ENCODE data around the gene FOSL1. TPM values are rescaled to one million over a fixed set of nuclear protein-coding genes. Genes with fewer than 3 reads are reported as not detected.

Gene FOSL1
- total and polyA plus RNA-seq, 2 of the 13 experiments (the other 11 are each of a cell fraction or from before 2014, with no cell fraction given) = 4.0 to 4.1 TPM

DNA sequence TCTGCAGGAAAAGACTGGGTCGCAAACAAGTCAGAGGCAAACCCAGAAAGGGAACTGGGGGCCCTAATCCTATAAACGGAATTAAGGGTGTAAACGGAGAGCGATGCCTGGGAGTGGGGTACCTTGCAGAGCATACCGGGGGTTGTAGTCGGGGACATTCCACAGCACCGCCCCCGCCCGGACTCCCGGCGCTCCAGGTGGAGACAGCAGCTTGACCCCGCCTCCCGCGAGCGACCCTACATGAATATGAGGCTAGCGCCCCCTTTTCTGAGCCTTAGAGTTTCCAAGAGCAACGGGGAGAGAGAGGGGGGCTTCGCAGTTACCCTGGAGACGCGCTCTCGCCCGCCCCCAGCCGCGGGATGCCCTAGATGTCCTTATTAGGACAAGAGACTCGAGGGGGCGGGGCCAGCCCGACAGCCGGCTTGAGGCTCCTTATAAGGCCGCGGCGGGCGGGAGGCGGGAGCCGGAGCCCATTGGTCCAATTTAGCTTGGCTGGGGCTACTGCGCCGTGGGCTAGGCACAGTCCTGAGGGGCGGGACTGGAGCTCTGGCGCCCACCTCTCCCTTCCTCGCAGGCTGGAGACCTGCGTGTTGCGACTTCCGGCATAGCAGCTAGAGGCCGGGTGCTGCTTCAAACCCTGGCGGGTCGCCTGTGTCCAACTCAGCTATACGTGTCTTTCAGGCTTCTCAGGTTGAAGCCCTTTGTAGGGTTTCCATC is 40.9 kb downstream of the FOSL1 start (continued):
- TF ChIP-seq ZBTB4 (CRISPR knock-in tag; IDR thresholded peaks at IDR 0.05; ENCODE audit: borderline replicate concordance) (no peak), ZNF251 (CRISPR knock-in tag; IDR thresholded peaks at IDR 0.05) (no peak), ARNT2 (CRISPR knock-in tag; IDR thresholded peaks at IDR 0.05; ENCODE audit: low read depth) (no peak), SOX13 (IDR thresholded peaks at IDR 0.05) (no peak), SOX13 (CRISPR knock-in tag; conservative IDR thresholded peaks at IDR 0.05 in 1 of 2, IDR thresholded peaks at IDR 0.05 in 1 of 2) (peak in 1 of 2 experiments; percentile 12; a peak in 1 of 4 replicates), ZNF713 (CRISPR knock-in tag; IDR thresholded peaks at IDR 0.05) (no peak), ZNF225 (CRISPR knock-in tag; IDR thresholded peaks at IDR 0.05) (no peak), MBD4 (IDR thresholded peaks at IDR 0.05; ENCODE audit: borderline replicate concordance, low read length) (no peak), FOXA3 (CRISPR knock-in tag; IDR thresholded peaks at IDR 0.05) (no peak), PHF20 (CRISPR knock-in tag; IDR thresholded peaks at IDR 0.05) (no peak), ZNF883 (CRISPR knock-in tag; IDR thresholded peaks at IDR 0.05; ENCODE audit: not compliant biosample characterization) (no peak), PREB (CRISPR knock-in tag; IDR thresholded peaks at IDR 0.05) (no peak), ZNF343 (CRISPR knock-in tag; IDR thresholded peaks at IDR 0.05) (no peak), KLF16 (CRISPR knock-in tag; IDR thresholded peaks at IDR 0.05) (no peak; a peak in 2 of 4 replicates), NCOR1 (IDR thresholded peaks at IDR 0.05; ENCODE audit: borderline replicate concordance, low read length) (peak; percentile 39; the same call in 1 of the 2 replicates), ISL2 (CRISPR knock-in tag; IDR thresholded peaks at IDR 0.05) (no peak; the same call in 1 of the 2 replicates)
- TF ChIP-seq, protein P1, sequence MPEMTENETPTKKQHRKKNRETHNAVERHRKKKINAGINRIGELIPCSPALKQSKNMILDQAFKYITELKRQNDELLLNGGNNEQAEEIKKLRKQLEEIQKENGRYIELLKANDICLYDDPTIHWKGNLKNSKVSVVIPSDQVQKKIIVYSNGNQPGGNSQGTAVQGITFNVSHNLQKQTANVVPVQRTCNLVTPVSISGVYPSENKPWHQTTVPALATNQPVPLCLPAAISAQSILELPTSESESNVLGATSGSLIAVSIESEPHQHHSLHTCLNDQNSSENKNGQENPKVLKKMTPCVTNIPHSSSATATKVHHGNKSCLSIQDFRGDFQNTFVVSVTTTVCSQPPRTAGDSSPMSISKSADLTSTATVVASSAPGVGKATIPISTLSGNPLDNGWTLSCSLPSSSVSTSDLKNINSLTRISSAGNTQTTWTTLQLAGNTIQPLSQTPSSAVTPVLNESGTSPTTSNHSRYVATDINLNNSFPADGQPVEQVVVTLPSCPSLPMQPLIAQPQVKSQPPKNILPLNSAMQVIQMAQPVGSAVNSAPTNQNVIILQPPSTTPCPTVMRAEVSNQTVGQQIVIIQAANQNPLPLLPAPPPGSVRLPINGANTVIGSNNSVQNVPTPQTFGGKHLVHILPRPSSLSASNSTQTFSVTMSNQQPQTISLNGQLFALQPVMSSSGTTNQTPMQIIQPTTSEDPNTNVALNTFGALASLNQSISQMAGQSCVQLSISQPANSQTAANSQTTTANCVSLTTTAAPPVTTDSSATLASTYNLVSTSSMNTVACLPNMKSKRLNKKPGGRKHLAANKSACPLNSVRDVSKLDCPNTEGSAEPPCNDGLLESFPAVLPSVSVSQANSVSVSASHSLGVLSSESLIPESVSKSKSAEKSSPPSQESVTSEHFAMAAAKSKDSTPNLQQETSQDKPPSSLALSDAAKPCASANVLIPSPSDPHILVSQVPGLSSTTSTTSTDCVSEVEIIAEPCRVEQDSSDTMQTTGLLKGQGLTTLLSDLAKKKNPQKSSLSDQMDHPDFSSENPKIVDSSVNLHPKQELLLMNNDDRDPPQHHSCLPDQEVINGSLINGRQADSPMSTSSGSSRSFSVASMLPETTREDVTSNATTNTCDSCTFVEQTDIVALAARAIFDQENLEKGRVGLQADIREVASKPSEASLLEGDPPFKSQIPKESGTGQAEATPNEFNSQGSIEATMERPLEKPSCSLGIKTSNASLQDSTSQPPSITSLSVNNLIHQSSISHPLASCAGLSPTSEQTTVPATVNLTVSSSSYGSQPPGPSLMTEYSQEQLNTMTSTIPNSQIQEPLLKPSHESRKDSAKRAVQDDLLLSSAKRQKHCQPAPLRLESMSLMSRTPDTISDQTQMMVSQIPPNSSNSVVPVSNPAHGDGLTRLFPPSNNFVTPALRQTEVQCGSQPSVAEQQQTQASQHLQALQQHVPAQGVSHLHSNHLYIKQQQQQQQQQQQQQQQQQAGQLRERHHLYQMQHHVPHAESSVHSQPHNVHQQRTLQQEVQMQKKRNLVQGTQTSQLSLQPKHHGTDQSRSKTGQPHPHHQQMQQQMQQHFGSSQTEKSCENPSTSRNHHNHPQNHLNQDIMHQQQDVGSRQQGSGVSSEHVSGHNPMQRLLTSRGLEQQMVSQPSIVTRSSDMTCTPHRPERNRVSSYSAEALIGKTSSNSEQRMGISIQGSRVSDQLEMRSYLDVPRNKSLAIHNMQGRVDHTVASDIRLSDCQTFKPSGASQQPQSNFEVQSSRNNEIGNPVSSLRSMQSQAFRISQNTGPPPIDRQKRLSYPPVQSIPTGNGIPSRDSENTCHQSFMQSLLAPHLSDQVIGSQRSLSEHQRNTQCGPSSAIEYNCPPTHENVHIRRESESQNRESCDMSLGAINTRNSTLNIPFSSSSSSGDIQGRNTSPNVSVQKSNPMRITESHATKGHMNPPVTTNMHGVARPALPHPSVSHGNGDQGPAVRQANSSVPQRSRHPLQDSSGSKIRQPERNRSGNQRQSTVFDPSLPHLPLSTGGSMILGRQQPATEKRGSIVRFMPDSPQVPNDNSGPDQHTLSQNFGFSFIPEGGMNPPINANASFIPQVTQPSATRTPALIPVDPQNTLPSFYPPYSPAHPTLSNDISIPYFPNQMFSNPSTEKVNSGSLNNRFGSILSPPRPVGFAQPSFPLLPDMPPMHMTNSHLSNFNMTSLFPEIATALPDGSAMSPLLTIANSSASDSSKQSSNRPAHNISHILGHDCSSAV (CRISPR knock-in tag; IDR thresholded peaks at IDR 0.05; ENCODE audit: borderline replicate concordance) = no peak
